GM18873 (cell line): ENCODE data around the gene TGFBR1.
"Not testable (repeated sequence)": the region's sequence is repeated elsewhere in the genome, so short reads cannot be mapped to it uniquely, and the experiment has no call there.

ENCODE experiments used
- ATAC-seq: cut with Tn5 transposase; IDR thresholded peaks from one replicate; pipeline ENCODE4 v1.9.1; 2021; ENCODE audit warnings: mild to moderate bottlenecking, moderate library complexity, moderate number of reproducible peaks; ENCODE audit not compliant: unreplicated experiment, low FRiP score

TGFBR1 gene

DNA sequence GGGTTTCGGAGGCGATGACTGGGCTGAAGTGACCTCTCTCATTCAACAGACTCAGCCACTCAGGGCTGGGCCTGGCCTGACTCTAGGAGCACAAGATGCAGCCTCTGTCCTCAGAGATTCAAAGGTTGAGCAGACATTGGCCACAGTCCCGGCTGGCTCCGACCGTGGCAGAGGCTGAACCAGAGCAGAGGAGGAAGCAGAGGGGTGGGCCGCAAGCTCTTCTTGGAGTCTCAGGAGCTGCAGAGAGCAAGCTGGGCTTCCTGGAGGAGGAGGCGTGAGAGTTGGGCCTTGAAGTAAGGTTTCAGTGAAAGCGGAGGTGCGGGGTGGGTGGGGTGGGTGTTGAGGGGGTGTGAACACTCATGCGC is 79.2 kb downstream of the TGFBR1 start:
- ATAC-seq: no peak

DNA sequence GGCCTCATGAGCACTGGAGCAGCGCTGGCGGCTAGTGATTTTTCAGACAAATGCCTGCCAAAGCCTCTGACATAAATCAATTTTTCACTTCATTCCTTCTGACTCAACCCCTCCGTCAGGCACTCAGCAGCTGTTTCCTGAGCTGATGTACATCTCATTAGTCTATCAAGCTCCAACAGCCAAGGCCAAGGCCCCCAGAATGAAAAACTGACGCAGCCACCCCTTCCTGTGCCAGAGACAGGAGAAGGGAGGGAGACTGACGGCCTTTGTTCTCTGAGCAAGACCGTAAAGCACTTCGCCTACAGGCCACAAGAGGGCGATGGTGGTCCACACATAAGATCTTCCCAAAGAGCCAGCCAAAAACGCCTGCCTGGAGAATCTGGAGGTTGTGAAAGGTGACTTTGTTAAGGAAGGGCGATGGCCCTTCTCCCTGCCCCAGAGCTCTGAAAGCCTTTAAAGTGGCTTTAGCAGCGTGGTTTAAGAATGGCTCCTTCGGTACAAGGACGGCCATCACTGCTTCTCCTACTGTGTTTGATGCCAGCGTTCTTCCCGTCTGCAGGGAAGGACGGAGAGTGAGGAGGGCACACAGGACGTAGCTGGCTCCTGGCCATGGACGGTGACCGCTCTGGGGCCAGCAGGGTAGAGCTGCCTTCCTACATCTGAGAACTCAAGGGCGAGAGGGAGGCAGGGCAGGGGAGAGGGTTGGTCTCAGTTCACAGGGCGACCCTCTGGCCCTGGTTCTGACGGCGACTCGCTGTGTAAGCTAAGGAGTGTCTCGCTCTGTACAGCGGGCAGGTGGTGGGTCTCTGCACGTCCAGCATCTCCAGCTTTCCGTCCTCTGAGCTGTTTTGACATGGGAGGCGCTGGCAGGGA is 79.8 kb downstream of the TGFBR1 start:
- no peak for ATAC-seq

DNA sequence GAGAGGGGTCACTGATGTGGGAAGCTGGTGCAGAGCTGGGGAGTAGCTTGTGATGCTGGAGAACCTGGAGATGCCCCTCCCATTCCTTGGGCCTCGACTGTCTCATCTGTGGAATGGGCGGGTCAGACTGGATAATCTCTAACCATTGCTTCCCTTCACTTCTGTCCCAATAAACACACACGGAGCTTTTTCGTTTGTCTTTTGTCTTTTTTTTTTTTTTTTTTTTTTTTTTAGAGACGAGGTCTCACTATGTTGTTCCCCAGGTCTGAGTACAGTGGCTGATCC is 80.4 kb downstream of the TGFBR1 start:
- no peak for ATAC-seq

DNA sequence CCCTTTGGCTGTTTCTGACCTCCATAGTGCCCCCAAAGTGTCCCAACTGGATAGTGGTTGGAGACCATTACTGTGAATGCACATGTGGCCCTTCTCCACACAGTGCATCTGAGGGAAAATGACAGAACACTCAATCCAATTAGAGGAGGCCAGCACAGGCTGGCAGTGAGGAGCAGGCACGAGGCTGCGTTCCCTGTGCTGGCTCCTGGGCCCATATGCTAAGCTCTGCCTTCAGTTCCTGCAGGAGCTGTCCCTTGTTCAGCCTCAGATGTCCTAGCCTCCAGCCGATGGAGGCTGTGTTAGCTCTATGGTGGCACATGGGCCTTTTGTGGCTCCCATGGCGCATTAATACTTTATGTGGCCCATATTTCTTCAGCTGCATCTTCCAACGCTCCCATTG is 81.0 kb downstream of the TGFBR1 start:
- ATAC-seq: no peak

DNA sequence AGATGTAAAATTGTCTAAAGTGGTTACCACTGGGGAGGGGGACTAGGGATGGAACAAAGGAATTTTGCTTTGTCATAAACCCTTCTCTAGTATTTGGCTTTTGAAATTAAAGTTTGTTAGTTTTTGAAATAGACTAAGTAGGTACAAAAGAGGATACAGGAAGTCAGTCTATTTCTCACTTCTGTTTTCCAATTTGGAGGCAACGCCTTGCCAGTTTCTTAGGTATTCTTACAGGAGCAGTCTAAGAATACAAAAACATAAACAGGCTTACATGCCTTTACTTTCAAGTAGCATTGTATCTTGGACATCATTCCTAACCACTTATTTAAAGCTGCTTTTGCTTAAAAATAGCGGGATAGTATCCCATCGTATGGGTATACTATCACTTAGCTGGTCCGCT is 82.4 kb downstream of the TGFBR1 start:
- no peak for ATAC-seq

DNA sequence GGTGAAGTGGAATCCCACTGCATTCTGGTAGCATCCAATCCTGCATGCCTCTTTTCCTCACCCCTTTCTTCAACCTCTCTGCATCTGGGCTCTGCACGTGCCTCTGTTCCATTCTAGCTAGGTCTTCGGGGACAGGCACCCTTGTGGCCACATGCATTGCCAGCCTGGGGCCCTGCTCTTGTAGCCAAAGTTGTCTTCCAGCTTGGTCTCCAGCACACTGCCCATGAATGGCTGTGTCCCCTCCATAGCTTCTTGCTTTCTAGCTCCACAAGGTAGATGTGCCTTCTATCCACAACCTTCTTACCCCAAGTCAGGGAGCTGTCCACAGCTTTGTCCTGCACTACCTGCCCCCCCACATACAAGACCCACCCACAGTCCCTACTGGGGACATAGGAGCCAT is 84.3 kb downstream of the TGFBR1 start:
- no peak for ATAC-seq

DNA sequence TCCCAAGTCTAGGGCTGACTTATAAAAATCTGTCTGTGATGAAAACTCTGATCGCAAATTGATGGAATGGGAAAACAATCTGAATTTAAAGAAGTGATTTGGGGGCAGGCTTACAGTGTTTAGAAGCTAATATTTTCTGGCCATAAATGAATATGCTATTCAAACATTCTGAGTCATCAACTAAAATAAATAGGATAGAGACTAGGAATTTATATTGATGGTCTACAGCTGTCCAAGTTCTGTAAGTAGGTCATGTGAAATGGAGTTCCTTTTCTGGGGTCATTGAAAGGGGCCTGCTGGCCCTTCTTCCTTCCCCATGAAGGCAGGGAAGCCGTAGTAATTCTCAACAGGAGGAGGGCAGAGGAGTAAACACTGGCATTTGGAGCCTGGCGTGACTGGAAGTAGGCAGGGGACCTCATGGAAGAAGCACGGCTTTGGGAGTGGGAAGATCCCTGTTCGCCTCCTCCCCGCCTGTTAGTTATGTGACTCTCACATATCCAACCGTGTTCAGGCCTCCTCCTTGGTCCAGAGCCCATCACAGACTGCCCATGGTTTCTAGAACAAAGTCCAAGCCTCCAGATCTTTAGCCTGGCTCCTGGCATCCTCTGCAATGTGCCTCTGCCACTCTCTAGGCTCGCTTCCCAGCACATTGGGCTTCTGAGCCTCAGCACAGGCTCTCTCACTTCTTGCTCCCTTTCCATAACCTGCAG is 85.1 kb downstream of the TGFBR1 start:
- ATAC-seq: no peak

DNA sequence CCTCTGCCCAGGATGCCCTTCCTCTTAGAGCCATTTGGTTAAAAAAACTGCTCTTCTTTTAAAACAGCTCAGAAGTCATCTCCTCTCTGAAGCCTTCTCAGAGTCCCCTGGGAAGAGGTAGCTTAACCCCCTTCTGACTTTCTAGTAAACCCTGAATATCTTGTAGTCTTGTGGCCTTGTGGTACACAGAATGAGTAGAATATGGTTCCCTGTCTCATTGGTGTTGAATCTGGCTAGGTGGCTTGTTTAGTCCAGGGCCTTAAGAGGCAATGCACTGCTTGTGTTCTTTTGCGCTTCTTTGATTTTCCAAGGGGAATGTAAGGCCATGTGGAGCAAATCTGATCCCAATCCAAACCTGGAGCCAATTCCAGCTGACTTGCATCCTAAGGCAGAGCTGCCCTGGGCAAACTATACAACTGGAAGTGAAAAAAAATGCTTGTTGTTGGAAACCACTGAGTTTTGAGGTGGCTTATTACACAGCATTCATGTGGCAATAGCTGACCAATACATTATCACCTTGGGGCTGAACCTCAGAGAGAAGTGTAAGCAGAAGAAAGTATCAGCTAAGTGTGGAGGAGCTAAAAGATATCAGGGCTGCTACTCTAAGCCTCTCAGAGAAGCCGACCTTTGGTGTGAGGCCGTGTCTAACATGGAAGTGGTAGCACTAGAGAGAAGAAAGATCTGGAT is 85.8 kb downstream of the TGFBR1 start:
- no peak for ATAC-seq

DNA sequence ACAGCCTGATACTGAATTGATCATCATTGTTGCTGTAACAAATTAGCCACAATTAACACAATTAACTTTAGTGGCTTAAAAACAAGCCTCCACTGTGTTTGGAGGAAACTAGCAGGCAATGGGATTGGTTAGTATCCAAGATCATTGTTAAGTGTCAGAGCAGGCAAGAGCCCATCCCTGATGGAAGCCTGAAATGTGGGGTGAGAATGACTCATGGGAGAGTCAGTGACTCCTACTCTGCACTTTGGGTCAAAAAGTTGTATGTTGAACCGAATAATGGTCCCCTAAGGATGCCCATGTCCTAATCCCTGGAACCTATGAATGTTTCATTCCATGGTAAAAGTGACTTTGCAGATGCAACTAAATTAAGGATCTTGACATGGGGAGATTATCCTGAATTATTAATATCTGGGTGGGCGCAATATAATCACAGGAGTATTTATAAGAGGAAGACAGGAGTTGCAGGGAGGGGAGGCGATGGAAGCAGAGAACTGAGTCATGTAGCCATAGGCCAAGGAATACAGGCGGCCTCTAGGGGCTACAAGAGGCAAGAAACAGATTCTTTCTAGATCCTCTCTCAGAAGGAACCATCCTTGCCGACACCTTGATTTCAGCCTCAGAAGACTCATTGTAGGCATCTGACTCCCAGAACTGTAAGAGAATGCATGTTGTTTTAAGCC is 88.0 kb downstream of the TGFBR1 start:
- ATAC-seq: no peak

DNA sequence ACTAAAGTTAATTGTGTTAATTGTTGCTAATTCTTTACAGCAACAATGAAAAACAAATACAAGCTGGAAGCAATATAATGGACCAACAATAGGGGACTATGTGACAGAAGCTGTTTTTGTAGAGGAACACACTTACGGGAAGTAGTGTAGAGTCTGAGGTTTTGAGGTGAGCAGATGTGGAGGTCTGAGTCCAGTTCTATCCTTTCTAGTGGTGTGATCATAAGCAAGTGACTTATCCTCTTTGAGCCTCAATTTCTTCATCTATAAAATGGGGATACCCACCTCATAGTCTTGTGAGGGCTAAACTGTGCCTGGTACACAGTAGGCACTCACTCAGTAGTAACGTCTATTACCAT is 88.5 kb downstream of the TGFBR1 start:
- ATAC-seq: no peak

DNA sequence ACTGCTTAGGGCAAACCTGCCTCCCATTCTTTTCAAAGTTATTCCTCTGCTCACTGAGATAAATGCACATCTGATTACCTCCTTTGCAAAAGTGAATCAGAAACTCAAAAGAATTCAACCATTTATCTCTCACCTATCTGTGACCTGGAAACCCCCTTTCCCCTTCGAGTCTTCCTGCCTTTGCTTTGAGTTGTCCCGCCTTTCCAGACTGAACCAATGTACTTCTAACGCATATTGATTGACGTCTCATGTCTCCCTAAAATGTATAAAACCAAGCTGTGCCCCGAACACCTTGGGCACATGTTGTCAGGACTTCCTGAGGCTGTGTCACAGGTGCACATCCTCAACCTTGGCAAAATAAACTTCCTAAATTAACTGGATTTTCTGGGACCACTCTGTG is 91.6 kb downstream of the TGFBR1 start:
- ATAC-seq: not testable (repeated sequence)

DNA sequence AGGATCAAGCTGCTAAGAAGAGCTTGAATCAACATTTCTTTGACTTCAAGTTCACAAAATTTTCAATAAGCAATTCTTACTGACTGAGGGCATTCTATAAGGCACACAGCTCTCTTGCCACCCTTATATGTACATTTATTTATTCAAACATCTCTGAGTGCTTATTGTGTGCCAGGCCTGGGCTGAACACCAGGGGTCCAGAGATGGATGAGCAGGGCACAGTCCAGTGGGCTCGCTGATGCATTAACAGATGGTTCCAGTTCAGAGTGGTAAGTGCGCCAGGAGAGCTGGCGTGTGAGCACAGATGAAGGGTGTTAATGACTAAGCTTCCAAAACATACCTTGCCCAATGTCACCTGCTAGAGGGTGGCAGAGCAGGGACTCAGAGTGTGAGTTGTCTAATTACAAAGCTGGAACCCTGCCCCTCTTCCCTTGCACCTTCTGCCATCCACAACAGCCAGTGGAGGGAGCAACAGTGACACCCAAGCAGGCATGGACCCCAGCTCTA is 92.3 kb downstream of the TGFBR1 start:
- no peak for ATAC-seq

DNA sequence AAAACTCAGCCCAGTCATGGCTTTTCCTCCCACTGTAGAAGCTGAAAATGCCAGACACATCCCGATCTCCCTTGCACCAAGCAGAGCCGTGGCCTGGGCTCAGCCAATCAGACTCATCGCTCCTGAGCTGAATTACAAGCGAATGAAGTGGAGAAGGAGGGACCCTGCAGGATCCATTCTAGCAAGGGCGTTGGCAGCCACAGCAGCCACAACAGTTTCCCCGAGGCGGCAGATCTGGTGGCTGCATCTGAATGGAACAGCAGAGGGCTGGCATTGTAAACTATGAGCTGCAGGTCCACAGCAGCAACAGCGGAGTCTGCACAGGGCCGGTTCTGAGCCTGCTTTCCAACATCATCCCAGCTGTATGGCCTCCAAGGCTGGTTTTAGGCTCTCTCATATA is 93.1 kb downstream of the TGFBR1 start:
- ATAC-seq: no peak

DNA sequence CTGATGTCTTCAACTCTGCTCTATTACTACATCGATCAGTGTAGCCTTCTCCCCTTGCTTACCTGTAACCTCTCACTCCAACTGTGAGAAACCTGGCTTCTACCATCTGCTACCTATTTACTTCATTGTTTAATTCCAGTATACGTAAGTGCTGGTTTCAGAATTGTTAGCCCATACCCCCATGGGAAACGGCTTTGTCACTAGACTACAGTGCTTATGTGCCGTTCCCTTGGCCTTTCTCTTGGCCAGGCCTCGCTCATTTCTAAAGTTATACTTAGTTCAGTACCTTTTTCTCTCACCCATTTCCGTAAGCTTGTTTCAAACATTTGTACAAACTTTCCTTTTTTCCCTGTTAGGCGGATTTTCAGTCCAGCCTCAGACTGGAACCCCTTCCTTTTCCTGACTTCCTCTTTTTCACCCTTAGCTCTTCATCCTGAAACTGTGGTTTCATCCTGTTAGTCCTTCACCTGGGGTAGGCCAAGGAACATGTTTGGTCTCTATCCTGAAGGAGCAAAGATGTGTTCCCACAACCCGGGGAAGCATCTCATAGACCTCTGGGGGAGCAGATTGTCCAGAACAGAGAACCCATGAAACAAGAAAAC is 95.1 kb downstream of the TGFBR1 start:
- no peak for ATAC-seq

DNA sequence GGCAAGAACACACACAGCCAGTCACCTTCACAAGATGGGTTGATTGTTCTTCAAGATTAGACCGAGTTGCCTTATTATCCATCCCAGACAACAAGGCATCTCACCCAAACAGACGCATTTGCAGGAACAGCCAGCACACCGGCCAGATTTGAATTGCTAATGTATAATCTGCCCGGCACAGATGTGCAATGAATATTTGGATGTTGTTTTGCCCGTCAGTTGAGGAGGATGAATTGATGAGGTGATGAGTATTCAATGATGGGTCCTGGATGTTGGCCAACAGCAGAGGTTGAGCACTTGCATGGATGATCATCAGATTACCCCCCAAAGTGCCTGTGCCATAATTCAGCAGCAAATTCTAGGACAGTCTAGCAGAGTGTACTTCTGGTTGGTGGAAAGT is 96.7 kb downstream of the TGFBR1 start:
- ATAC-seq: no peak
